ENCODE measurements around the gene ABLIM1. TPM values are rescaled to one million over a fixed set of nuclear protein-coding genes. Genes with fewer than 3 reads are reported as not detected.
A peak's percentile ranks its signal among the peaks of the same experiment; 100 is the strongest.

The ABLIM1 gene
- total RNA-seq, 4 donors from 2014 or later, result 75.2 to 172 (median 110) TPM

DNA sequence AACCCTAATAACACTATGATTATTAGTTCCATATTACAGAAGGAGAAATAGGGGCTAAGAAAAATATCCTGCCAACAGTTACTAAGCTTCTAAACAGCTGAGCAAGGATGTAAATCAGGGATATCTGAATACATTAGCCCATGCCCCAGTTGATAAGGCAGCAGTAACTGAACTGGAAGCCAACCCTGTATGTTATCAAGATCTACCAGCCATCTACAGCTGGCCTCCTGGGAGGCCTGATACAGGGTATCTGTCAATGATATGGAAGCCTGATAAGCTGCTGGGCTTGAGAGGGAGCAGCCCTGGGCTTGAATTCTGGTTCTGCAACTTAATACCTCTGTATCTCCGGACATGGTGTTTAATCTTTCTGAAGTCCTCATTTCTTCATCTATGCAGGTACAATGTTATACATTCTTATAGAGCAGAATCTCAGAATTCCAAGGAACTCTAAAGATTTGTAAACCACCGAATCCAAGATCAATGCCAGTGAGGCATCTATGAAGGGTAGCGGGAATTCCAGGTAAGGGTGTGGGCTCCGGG is 215.9 kb downstream of the ABLIM1 start:
- Histone ChIP-seq H3K27ac (no peak overlapping the region), H3K36me3 (peaks cover 0 to 87% of the 10 kb centered on the region in 2 donors), H3K9me3 (no peaks in the 10 kb centered on the region), H3K27me3 (no peaks in the 10 kb centered on the region), H3K4me1 (no peaks in the 10 kb centered on the region), H3K4me3 (no peak overlapping the region)
- WGBS, 2 donors (ENCODE audit: low coverage in 1 of 2), result 75 to 84% methylated on average over 4 of the region's 4 CpGs
- no peak for ATAC-seq
- TF ChIP-seq, protein P1, sequence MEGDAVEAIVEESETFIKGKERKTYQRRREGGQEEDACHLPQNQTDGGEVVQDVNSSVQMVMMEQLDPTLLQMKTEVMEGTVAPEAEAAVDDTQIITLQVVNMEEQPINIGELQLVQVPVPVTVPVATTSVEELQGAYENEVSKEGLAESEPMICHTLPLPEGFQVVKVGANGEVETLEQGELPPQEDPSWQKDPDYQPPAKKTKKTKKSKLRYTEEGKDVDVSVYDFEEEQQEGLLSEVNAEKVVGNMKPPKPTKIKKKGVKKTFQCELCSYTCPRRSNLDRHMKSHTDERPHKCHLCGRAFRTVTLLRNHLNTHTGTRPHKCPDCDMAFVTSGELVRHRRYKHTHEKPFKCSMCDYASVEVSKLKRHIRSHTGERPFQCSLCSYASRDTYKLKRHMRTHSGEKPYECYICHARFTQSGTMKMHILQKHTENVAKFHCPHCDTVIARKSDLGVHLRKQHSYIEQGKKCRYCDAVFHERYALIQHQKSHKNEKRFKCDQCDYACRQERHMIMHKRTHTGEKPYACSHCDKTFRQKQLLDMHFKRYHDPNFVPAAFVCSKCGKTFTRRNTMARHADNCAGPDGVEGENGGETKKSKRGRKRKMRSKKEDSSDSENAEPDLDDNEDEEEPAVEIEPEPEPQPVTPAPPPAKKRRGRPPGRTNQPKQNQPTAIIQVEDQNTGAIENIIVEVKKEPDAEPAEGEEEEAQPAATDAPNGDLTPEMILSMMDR (IDR thresholded peaks at IDR 0.05), result no peak
- TF ChIP-seq POLR2AphosphoS5 (IDR thresholded peaks at IDR 0.05), result no peak
- no peak for TF ChIP-seq EP300 (IDR thresholded peaks at IDR 0.05)
- TF ChIP-seq POLR2A (IDR thresholded peaks at IDR 0.05), result no peak

DNA sequence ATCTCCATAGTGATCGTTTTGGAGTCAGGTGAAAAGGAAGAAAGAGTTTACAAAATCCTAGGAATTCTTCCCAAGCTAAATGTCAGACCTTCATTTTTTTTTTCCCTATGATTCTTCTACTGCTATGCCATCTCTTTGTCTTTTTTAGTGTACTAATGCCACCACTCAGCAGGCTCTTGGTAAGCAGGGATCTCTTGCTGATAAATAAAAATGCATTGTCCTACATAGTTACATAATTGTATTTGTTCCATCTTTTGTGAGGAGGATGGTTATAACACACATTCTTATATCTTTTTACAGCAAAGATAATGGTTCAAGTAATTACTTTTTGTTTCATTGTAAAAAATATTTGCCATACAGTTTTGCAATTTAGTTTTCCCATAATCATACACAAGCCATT is 217.0 kb downstream of the ABLIM1 start:
- H3K36me3 ChIP-seq, result peaks cover 0 to 97% of the 10 kb centered on the region in 2 donors
- no peak for ATAC-seq
- WGBS, 2 donors (ENCODE audit: low coverage in 1 of 2), result 80 to 91% methylated on average over 1 of the region's 1 CpG

DNA sequence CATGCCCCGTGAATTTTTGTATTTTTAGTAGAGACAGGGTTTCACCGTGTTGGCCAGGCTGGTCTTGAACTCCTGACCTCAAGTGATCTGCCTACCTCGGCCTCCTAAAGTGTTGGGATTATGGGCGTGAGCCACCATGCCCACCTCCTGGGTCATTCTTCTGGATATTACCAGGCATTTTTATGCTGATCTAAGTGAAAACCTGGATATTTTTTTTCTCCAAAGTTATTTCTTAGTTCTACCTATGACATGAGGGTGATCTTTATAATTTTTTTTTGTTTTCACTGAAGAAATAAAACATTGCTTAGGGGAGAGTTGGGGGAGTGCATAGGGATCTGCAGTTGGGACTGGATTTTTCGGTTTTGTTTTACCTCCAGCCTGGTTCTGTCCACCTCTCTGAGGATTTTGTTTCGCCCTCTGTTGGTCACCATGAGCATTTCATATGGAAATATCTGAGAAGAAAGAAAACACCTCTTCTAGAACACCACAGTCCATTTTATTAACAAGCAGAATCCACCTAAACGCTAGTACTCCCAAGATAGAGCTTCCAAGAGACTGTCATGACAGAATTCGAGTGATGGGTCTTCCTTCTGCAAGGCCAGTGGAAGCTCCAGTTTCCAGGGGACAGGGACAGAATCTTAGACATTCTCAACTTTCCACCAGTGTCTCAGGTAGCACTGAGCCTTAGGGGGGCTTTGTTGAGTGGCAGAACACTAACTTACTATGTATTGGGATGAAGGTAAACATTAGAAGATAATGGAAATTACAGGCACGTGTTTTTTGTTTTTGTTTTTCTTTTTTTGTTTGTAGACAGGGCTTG is 220.4 kb downstream of the ABLIM1 start:
- no peak for ATAC-seq
- Histone ChIP-seq H3K9me3 (no peaks in the 10 kb centered on the region), H3K4me3 (no peak overlapping the region), H3K4me1 (no peaks in the 10 kb centered on the region), H3K36me3 (peaks cover 0 to 91% of the 10 kb centered on the region in 2 donors), H3K27me3 (no peaks in the 10 kb centered on the region), H3K27ac (no peak overlapping the region)
- TF ChIP-seq, protein P1 (IDR thresholded peaks at IDR 0.05), result peak; percentile 40 to 64 (median 54)
- TF ChIP-seq POLR2AphosphoS5 (IDR thresholded peaks at IDR 0.05), result no peak
- no peak for TF ChIP-seq EP300 (IDR thresholded peaks at IDR 0.05)
- WGBS, 2 donors (ENCODE audit: low coverage in 1 of 2), result 66 to 84% methylated on average over 7 to 8 of the region's 9 CpGs

More for the DNA sequence above, 217.0 kb downstream of the ABLIM1 start:
- Histone ChIP-seq H3K4me1 (no peaks in the 10 kb centered on the region), H3K27me3 (no peaks in the 10 kb centered on the region), H3K4me3 (no peak overlapping the region), H3K9me3 (no peaks in the 10 kb centered on the region), H3K27ac (no peak overlapping the region)
- TF ChIP-seq EP300 (IDR thresholded peaks at IDR 0.05) (no peak), POLR2A (IDR thresholded peaks at IDR 0.05) (no peak), POLR2AphosphoS5 (IDR thresholded peaks at IDR 0.05) (no peak)
- TF ChIP-seq, protein P1 (IDR thresholded peaks at IDR 0.05), result no peak

DNA sequence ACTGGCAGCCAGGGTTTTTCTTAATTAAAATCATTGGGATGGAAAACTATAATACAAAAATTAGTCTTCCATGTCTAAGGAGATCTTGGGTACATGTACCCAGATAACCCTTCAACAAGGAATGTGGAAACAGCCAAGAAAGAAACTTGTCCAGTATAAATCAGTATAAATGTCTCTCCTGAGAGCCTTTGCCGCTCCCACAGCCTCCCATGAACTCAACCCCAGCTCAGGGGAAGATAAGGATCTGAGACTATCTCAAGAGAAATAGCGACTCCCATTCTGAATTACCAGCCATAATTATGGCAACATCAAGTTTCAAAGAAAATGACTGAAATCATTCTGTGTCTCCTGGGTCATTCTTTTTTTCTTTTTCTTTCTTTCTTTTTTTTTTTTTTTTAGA is 221.1 kb downstream of the ABLIM1 start:
- Histone ChIP-seq H3K27me3 (no peaks in the 10 kb centered on the region), H3K9me3 (no peaks in the 10 kb centered on the region), H3K4me1 (no peaks in the 10 kb centered on the region), H3K4me3 (no peak overlapping the region), H3K27ac (no peak overlapping the region), H3K36me3 (peaks cover 0 to 83% of the 10 kb centered on the region in 2 donors)
- TF ChIP-seq EP300 (IDR thresholded peaks at IDR 0.05) (no peak), POLR2AphosphoS5 (IDR thresholded peaks at IDR 0.05) (no peak), POLR2A (IDR thresholded peaks at IDR 0.05) (no peak)
- WGBS, 2 donors (ENCODE audit: low coverage in 1 of 2), result 86 to 96% methylated on average over 2 of the region's 2 CpGs
- ATAC-seq, result no peak

DNA sequence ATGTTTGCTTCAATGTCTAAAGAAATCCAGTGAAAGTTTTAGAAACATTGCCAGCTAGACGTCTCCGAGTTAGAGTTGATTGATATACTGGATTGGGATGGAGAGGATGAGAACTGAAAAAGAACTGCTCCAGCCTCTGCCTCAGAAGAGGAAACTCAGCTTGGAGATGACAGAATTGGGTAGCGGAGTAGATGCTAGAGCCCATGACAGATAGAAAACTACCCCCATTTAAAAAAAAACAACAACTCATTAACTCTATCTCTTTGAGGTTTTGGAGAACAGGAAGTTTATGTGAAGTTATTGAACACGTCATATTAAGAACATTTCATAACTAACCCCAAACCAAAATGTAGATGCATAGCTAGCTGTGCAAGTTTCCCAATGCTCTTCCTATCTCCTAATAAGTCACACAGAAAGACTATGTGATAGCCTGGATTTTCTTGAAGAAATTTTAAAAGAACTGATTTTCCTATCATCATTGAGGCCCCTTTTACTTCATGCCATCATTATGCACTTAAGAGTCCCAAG is 225.4 kb downstream of the ABLIM1 start:
- Histone ChIP-seq H3K9me3 (no peaks in the 10 kb centered on the region), H3K27me3 (no peaks in the 10 kb centered on the region), H3K27ac (no peak overlapping the region), H3K36me3 (peaks cover 0 to 45% of the 10 kb centered on the region in 2 donors), H3K4me3 (no peak overlapping the region), H3K4me1 (peaks cover 0 to 5% (median 1%) of the 10 kb centered on the region in 3 donors)
- ATAC-seq, result no peak
- TF ChIP-seq POLR2AphosphoS5 (IDR thresholded peaks at IDR 0.05) (no peak), EP300 (IDR thresholded peaks at IDR 0.05) (no peak), POLR2A (IDR thresholded peaks at IDR 0.05) (no peak)
- TF ChIP-seq, protein P1 (IDR thresholded peaks at IDR 0.05), result no peak
- WGBS, 2 donors (ENCODE audit: low coverage in 1 of 2), result 69 to 73% methylated on average over 4 of the region's 4 CpGs
